Measurements from ENCODE around the gene TRIP4. TPM values are rescaled to one million over a fixed set of nuclear protein-coding genes. Genes with fewer than 3 reads are reported as not detected.
A peak's percentile ranks its signal among the peaks of the same experiment; 100 is the strongest.

TRIP4 gene
- total RNA-seq, 1 donor from 2014 or later = 26.8 TPM

GRCh38 chr15:64460724-64461720 is 73.4 kb downstream of the TRIP4 start:
- Mint-ChIP-seq H3K4me1 (ENCODE audit: unreplicated experiment) (peaks cover 38% of the 10 kb centered on the region), H3K4me3 (ENCODE audit: unreplicated experiment) (peak overlapping the region; percentile 78), H3K9me3 (ENCODE audit: unreplicated experiment) (no peaks in the 10 kb centered on the region), H3K27me3 (ENCODE audit: unreplicated experiment) (no peaks in the 10 kb centered on the region), H3K27ac (ENCODE audit: unreplicated experiment) (peak overlapping the region; percentile 81), H3K36me3 (ENCODE audit: unreplicated experiment) (peaks cover 9% of the 10 kb centered on the region)
- DNase-seq (ENCODE audit: extremely low spot score, unreplicated experiment) = no peak
- TF ChIP-seq, protein P1, sequence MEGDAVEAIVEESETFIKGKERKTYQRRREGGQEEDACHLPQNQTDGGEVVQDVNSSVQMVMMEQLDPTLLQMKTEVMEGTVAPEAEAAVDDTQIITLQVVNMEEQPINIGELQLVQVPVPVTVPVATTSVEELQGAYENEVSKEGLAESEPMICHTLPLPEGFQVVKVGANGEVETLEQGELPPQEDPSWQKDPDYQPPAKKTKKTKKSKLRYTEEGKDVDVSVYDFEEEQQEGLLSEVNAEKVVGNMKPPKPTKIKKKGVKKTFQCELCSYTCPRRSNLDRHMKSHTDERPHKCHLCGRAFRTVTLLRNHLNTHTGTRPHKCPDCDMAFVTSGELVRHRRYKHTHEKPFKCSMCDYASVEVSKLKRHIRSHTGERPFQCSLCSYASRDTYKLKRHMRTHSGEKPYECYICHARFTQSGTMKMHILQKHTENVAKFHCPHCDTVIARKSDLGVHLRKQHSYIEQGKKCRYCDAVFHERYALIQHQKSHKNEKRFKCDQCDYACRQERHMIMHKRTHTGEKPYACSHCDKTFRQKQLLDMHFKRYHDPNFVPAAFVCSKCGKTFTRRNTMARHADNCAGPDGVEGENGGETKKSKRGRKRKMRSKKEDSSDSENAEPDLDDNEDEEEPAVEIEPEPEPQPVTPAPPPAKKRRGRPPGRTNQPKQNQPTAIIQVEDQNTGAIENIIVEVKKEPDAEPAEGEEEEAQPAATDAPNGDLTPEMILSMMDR (IDR thresholded peaks at IDR 0.05) = no peak

GRCh38 chr15:64461721-64462162 is 74.1 kb downstream of the TRIP4 start:
- Mint-ChIP-seq H3K4me1 (ENCODE audit: unreplicated experiment) (peaks cover 41% of the 10 kb centered on the region), H3K27me3 (ENCODE audit: unreplicated experiment) (no peaks in the 10 kb centered on the region), H3K27ac (ENCODE audit: unreplicated experiment) (peak overlapping the region; percentile 81), H3K4me3 (ENCODE audit: unreplicated experiment) (peak overlapping the region; percentile 78), H3K36me3 (ENCODE audit: unreplicated experiment) (peaks cover 4% of the 10 kb centered on the region), H3K9me3 (ENCODE audit: unreplicated experiment) (no peaks in the 10 kb centered on the region)
- TF ChIP-seq, protein P1 (IDR thresholded peaks at IDR 0.05) = no peak
- DNase-seq (ENCODE audit: extremely low spot score, unreplicated experiment) = no peak

- Mint-ChIP-seq H3K9me3 (ENCODE audit: unreplicated experiment) (no peaks in the 10 kb centered on the region), H3K4me1 (ENCODE audit: unreplicated experiment) (peaks cover 47% of the 10 kb centered on the region), H3K27ac (ENCODE audit: unreplicated experiment) (no peak overlapping the region), H3K36me3 (ENCODE audit: unreplicated experiment) (peaks cover 1% of the 10 kb centered on the region), H3K4me3 (ENCODE audit: unreplicated experiment) (peak overlapping the region; percentile 78), H3K27me3 (ENCODE audit: unreplicated experiment) (no peaks in the 10 kb centered on the region)
- TF ChIP-seq, protein P1 (IDR thresholded peaks at IDR 0.05) = no peak
- no peak for DNase-seq (ENCODE audit: extremely low spot score, unreplicated experiment)
Observed at GRCh38 chr15:64462492-64462891, 74.9 kb downstream of the TRIP4 start.

DNA sequence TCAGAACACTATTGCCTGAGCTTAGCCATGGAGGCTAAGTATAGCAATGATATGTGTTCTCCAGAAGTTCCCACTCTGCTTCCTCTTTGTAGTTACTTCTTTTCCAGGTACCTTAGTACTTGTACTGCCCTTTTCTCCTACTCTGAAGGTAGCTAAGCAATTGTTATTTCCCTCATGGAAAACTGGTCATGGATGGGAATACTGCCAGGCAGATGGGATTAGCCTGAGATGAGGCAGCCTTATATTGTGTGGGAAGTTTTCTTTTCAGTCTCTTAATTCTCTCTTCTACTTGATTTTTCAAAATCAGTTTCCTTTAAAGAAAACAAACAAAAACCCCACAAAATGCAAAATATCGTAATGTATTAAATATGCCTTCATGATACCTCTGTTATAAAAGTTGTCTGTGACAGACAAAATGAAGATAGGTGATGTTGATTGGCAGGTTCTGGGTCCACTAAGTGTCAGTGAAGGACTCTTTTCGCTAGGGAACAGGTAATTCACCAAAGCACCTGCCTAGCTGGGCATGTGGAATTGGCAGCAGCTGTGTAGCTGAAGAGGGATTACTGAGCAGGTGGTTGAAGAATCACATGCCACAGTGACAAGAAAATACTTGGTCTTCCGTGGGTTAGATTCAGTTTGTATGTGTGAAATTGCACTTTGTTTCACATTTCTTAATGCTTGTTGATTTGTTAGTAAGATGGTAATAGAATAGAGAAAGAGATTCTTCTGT is 76.8 kb downstream of the TRIP4 start:
- peaks cover 47% of the 10 kb centered on the region for H3K4me1 Mint-ChIP-seq (ENCODE audit: unreplicated experiment)
- DNase-seq (ENCODE audit: extremely low spot score, unreplicated experiment) = no peak
- no peaks in the 10 kb centered on the region for H3K9me3 Mint-ChIP-seq (ENCODE audit: unreplicated experiment)
- H3K4me3 Mint-ChIP-seq (ENCODE audit: unreplicated experiment) = no peak overlapping the region
- H3K36me3 Mint-ChIP-seq (ENCODE audit: unreplicated experiment) = no peaks in the 10 kb centered on the region
- TF ChIP-seq, protein P1 (IDR thresholded peaks at IDR 0.05) = no peak
- H3K27me3 Mint-ChIP-seq (ENCODE audit: unreplicated experiment) = no peaks in the 10 kb centered on the region
- H3K27ac Mint-ChIP-seq (ENCODE audit: unreplicated experiment) = no peak overlapping the region

Data from osteocyte (in vitro differentiated cells).